K562 (cell line): ENCODE measurements around the gene NKX2-1. TPM values are rescaled to one million over a fixed set of nuclear protein-coding genes. Genes with fewer than 3 reads are reported as not detected.

Experiments
- ATAC-seq: fragments of 200-7000 bp; cut with Tn5 transposase; 3 replicates; pipeline ENCODE4 v1.9.1; 2020; ENCODE audit warnings: moderate library complexity
- BruUV-seq: library from RNA; stranded (reverse); fragments of 400-500 nt; replicated peaks from 2 replicates; lab custom pipeline; 2021; lab: Mats Ljungman, UMichigan
- CTCF ChIA-PET: fragments of 300-600 bp; formaldehyde crosslinking; extraction: SDS; loops from one replicate; lab custom pipeline; 2021; ENCODE audit warnings: low intra/inter-chr PET ratio; lab: Yijun Ruan, JAX
- POLR2A ChIA-PET: fragments of 300-600, 350-650 bp; sonication (Branson Sonifier 250); formaldehyde crosslinking; extraction: SDS; loops from one replicate; lab custom pipeline; 2021; ENCODE audit warnings: antibody characterized with exemption, inconsistent platforms; lab: Yijun Ruan, JAX
- DNase-seq, 4 experiments: peaks; one replicate each; pipeline versions ENCODE4 v3.0.0 to v3.0.0-alpha.2; 2011 to 2018; ENCODE audit warnings: low spot score in 3 of 4, mixed read lengths in 3 of 4; ENCODE audit errors: extremely low read depth in 1 of 4
- FAIRE-seq: peaks from 2 replicates; lab custom pipeline; 2011; peaks lifted over from hg19 to GRCh38; lab: Jason Lieb, UNC
- H2AFZ ChIP-seq: 2 replicates; pipeline ENCODE4 v1.6.0; 2011; ENCODE audit warnings: low read depth, low read length, control low read depth, inconsistent platforms
- H3K27ac ChIP-seq: fragments of 200-600 bp; 3 replicates; pipeline ENCODE4 v1.8.0; 2011; ENCODE audit warnings: low read depth, mild to moderate bottlenecking, control low read depth, inconsistent platforms, low read length, moderate library complexity, mixed read lengths; ENCODE audit errors: extremely low read depth
- H3K27me3 ChIP-seq, 2 experiments: fragments of 300-600 bp in 1 of 2; 2 replicates in 1 of 2; 3 replicates in 1 of 2; pipeline versions ENCODE4 v1.6.0 to v1.8.0; 2011; ENCODE audit warnings: inconsistent platforms in 2 of 2, low read length in 2 of 2, mild to moderate bottlenecking in 1 of 2, mixed read lengths in 1 of 2, moderate library complexity in 1 of 2; ENCODE audit not compliant: control insufficient read depth in 2 of 2, insufficient read depth in 2 of 2
- H3K36me3 ChIP-seq: fragments of 300-600 bp; 3 replicates; pipeline ENCODE4 v1.8.0; 2011; ENCODE audit warnings: mild to moderate bottlenecking, low read length, inconsistent platforms; ENCODE audit not compliant: control insufficient read depth, insufficient read depth
- H3K4me1 ChIP-seq, 2 experiments: fragments of 200-600 bp in 1 of 2; replicated peaks in 1 of 2; 2 replicates in 1 of 2; 3 replicates in 1 of 2; pipeline versions ENCODE4 v1.5.1 to v1.8.0; 2011; ENCODE audit warnings: inconsistent platforms in 2 of 2, low read length in 2 of 2, mild to moderate bottlenecking in 1 of 2, mixed read lengths in 1 of 2, moderate library complexity in 1 of 2; ENCODE audit not compliant: control insufficient read depth in 2 of 2, insufficient read depth in 2 of 2
- H3K4me2 ChIP-seq: 2 replicates; pipeline ENCODE4 v1.6.1; 2011; ENCODE audit warnings: low read length, control low read depth, inconsistent platforms, mixed read lengths; ENCODE audit not compliant: insufficient read depth
- H3K4me3 ChIP-seq: fragments of 200-600 bp; sonication (generic), shearing (Covaris generic); 2 replicates; pipeline ENCODE4 v1.5.1; 2016; ENCODE audit warnings: control low read depth, inconsistent platforms
- H3K79me2 ChIP-seq: fragments of 200-600 bp; 3 replicates; pipeline ENCODE4 v1.8.0; 2011; ENCODE audit warnings: low read length, inconsistent platforms; ENCODE audit not compliant: control insufficient read depth, insufficient read depth
- H3K9ac ChIP-seq, 2 experiments: 2 replicates each; pipeline versions ENCODE4 v1.6.0 to v1.6.1; 2011; ENCODE audit warnings: low read depth in 2 of 2, low read length in 2 of 2, control low read depth in 1 of 2, inconsistent platforms in 1 of 2, mild to moderate bottlenecking in 1 of 2, mixed read lengths in 1 of 2; ENCODE audit not compliant: insufficient read depth in 1 of 2
- H3K9me1 ChIP-seq: one replicate; pipeline ENCODE4 v1.6.0; 2011; ENCODE audit warnings: inconsistent platforms, mild to moderate bottlenecking, low read length, moderate library complexity; ENCODE audit not compliant: control insufficient read depth, insufficient read depth
- H3K9me3 ChIP-seq: replicated peaks from 2 replicates; pipeline ENCODE4 v1.5.1; 2011; ENCODE audit warnings: low read depth, low read length, inconsistent platforms; ENCODE audit not compliant: control insufficient read depth, insufficient read depth
- H4K20me1 ChIP-seq: replicated peaks from 2 replicates; pipeline ENCODE4 v1.6.1; 2011; ENCODE audit warnings: low read length, inconsistent platforms, mixed read lengths; ENCODE audit not compliant: control insufficient read depth, insufficient read depth
- MLLT1 ChIP-seq, 2 experiments: fragments of 450-650 bp; IDR thresholded peaks; 2 replicates each; pipeline ENCODE4 v1.6.1; 2016
- NONO ChIP-seq, 2 experiments: fragments of 200-400 bp in 1 of 2; fragments of 450-650 bp in 1 of 2; formaldehyde crosslinking in 1 of 2; IDR thresholded peaks; 2 replicates each; pipeline ENCODE4 v1.6.1; 2017; ENCODE audit warnings: low read depth in 2 of 2, mild to moderate bottlenecking in 2 of 2, moderate library complexity in 2 of 2, low read length in 1 of 2
- POLR2AphosphoS2 ChIP-seq: IDR thresholded peaks from 2 replicates; pipeline ENCODE4 v1.6.1; 2012; ENCODE audit warnings: low read length, improper control_type of control experiment
- SIN3A ChIP-seq, 2 experiments: fragments of 150-350 bp in 1 of 2; IDR thresholded peaks; 2 replicates each; pipeline ENCODE4 v1.6.1; 2011 to 2016; ENCODE audit warnings: borderline replicate concordance in 2 of 2, low read depth in 2 of 2, low read length in 2 of 2, mild to moderate bottlenecking in 2 of 2, moderate library complexity in 2 of 2; ENCODE audit not compliant: control insufficient read depth in 1 of 2
- SP2 ChIP-seq: IDR thresholded peaks from 2 replicates; pipeline ENCODE4 v1.6.1; 2011; ENCODE audit warnings: mild to moderate bottlenecking, low read depth, low read length, moderate library complexity; ENCODE audit not compliant: poor library complexity, severe bottlenecking; ENCODE audit errors: extremely low read depth
- STAG1 ChIP-seq: sonication (generic); formaldehyde crosslinking; IDR thresholded peaks from 2 replicates; pipeline ENCODE4 v1.5.0; 2020; ENCODE audit warnings: missing genetic modification reagents, borderline replicate concordance
- THRB ChIP-seq: fragments of 450-650 bp; formaldehyde crosslinking; conservative IDR thresholded peaks from 2 replicates; pipeline ENCODE4 v1.4.0; 2022; ENCODE audit warnings: mild to moderate bottlenecking, missing genetic modification characterization
- WGBS: fragments of 100-300 bp; shearing (Covaris generic); methylation state at CpG from one replicate; pipeline ENCODE4 v1.1.6; 2016; ENCODE audit warnings: low coverage, mixed read lengths; ENCODE audit not compliant: insufficient coverage; ENCODE audit errors: missing lambda C conversion rate; 5-methylcytosine and 5-hydroxymethylcytosine counted together
- in situ Hi-C: fragments of 300-500 bp; cut with MboI; formaldehyde crosslinking; loops from 4 replicates; pipeline ENCODE4 v1.15.0; 2018; ENCODE audit warnings: inconsistent platforms, mixed read lengths
- intact Hi-C: fragments of 100-400 bp; cut with micrococcal nuclease; formaldehyde crosslinking; loops from 2 replicates; pipeline ENCODE4 v1.14.2; 2022
- polyA plus RNA-seq, 8 experiments: library from polyadenylated mRNA; depleted of rRNA in 4 of 8; stranded (reverse) in 5 of 8; unstranded in 3 of 8; fragments of >200 nt; fragmentation: Nextera tagmentation in 2 of 8; fragmentation: Illumina TruSeq in 1 of 8; extraction: Ambion mirVana in 2 of 8; extraction: Trizol in 1 of 8; gene quantifications; 2 replicates each; pipeline versions ENCODE4 v1.2.1 to v1.2.3, GENCODE V29; 2011 to 2014; ENCODE audit warnings: inconsistent platforms in 1 of 8, missing spikeins in 1 of 8
- total RNA-seq, 7 experiments: library from RNA; depleted of rRNA in 6 of 7; stranded (reverse); fragments of >200 nt in 6 of 7; fragmentation: Illumina TruSeq in 2 of 7; extraction: Trizol in 2 of 7; gene quantifications; 2 replicates each; pipeline versions ENCODE4 v1.2.1 to v1.2.3, GENCODE V29; 2011 to 2021; ENCODE audit warnings: low replicate concordance in 1 of 7
- TF ChIP-seq, protein P1 (sequence below): sonication (generic); formaldehyde crosslinking; IDR thresholded peaks from 2 replicates; pipeline ENCODE4 v1.8.0; 2023; ENCODE audit warnings: mild to moderate bottlenecking, missing genetic modification reagents
- TF ChIP-seq, protein P2 (sequence below): sonication (generic); formaldehyde crosslinking; IDR thresholded peaks from 2 replicates; pipeline ENCODE4 v1.4.0; 2020; ENCODE audit warnings: mild to moderate bottlenecking, missing genetic modification reagents

NKX2-1 gene
- total and polyA plus RNA-seq, 9 of the 15 experiments (the other 6 are each of a cell fraction or from before 2014, with no cell fraction given) = 0.11 TPM; not detected in 8

DNA sequence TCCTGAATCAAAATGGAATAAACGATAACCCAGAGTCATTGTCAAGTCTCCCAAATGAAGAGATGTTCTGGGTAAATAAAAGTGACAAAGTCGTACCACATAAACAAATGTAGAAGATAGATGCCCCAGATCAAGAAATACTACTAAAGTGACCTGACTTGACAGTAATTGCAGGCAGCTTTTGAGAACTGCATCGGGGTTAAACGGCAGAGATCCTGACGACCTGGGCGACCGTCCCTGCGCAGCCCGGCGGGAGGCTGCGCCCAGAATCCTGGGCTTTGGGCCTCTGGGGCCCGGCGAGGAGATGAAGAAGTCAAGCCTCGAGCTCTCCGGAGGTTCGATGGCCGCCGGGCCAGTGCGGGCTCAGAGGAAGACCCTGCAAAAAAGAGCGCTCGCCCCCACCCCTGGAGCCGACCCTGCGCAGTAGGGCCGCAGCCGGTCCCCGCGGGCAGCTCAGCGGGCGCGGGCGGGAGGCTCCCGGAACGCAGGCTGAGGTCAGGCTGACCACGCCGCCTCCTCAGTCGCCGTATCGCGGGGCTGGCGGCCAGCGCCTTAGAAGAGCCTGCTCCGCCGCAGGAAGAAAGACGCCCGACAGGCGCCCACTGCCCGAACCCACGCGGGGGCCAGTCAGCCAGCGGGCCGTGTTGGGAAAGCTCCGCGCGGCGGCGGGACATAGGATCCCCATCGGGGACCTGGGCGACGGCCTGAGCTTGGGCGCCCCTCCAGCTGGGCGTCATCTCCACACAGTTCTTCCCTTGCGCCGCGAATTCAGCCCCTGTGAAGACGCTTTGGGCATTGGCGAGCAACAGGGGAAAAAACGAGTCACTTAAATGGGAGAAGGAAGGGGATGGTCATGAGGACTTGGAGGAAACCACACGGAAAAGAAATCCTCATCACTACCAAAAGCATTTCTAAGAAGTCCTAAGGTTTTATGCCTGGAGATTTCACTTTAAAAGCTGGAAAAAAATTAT, 16.0 kb downstream of the NKX2-1 start:
- Histone ChIP-seq H3K4me1 (no peaks in the 10 kb centered on the region; a peak in 2 of 5 replicates), H4K20me1 (no peaks in the 10 kb centered on the region), H3K27me3 (peaks cover 20 to 34% of the 10 kb centered on the region in 2 experiments), H3K9me1 (no peaks in the 10 kb centered on the region), H3K36me3 (no peaks in the 10 kb centered on the region), H3K27ac (no peak overlapping the region), H3K79me2 (no peaks in the 10 kb centered on the region), H3K4me2 (no peak overlapping the region), H3K9me3 (no peaks in the 10 kb centered on the region), H2AFZ (no peak overlapping the region), H3K4me3 (no peak overlapping the region), H3K9ac (no peak overlapping the region)
- no peak for DNase-seq
- intact Hi-C loops (no loop called here), in situ Hi-C loops (no loop called here)
- no peak for ATAC-seq
- WGBS = 4% methylated on average over 30 of the region's 68 CpGs
- BruUV-seq = no TSS peak
- ChIA-PET POLR2A (no interaction called here), CTCF (no interaction called here)
- no peak for FAIRE-seq
- TF ChIP-seq THRB (CRISPR knock-in tag) = no peak
- TF ChIP-seq SIN3A (IDR thresholded peaks at IDR 0.05; ENCODE audit: borderline replicate concordance in 2 of 2, control insufficient read depth in 1 of 2, low read depth in 2 of 2, low read length in 2 of 2) = no peak
- TF ChIP-seq SP2 = no peak
- TF ChIP-seq STAG1 (CRISPR knock-in tag) = no peak
- TF ChIP-seq, protein P1, sequence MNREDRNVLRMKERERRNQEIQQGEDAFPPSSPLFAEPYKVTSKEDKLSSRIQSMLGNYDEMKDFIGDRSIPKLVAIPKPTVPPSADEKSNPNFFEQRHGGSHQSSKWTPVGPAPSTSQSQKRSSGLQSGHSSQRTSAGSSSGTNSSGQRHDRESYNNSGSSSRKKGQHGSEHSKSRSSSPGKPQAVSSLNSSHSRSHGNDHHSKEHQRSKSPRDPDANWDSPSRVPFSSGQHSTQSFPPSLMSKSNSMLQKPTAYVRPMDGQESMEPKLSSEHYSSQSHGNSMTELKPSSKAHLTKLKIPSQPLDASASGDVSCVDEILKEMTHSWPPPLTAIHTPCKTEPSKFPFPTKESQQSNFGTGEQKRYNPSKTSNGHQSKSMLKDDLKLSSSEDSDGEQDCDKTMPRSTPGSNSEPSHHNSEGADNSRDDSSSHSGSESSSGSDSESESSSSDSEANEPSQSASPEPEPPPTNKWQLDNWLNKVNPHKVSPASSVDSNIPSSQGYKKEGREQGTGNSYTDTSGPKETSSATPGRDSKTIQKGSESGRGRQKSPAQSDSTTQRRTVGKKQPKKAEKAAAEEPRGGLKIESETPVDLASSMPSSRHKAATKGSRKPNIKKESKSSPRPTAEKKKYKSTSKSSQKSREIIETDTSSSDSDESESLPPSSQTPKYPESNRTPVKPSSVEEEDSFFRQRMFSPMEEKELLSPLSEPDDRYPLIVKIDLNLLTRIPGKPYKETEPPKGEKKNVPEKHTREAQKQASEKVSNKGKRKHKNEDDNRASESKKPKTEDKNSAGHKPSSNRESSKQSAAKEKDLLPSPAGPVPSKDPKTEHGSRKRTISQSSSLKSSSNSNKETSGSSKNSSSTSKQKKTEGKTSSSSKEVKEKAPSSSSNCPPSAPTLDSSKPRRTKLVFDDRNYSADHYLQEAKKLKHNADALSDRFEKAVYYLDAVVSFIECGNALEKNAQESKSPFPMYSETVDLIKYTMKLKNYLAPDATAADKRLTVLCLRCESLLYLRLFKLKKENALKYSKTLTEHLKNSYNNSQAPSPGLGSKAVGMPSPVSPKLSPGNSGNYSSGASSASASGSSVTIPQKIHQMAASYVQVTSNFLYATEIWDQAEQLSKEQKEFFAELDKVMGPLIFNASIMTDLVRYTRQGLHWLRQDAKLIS (CRISPR knock-in tag) = no peak
- no peak for TF ChIP-seq NONO (IDR thresholded peaks at IDR 0.05; ENCODE audit: low read depth in 2 of 2, low read length in 1 of 2)
- TF ChIP-seq, protein P2, sequence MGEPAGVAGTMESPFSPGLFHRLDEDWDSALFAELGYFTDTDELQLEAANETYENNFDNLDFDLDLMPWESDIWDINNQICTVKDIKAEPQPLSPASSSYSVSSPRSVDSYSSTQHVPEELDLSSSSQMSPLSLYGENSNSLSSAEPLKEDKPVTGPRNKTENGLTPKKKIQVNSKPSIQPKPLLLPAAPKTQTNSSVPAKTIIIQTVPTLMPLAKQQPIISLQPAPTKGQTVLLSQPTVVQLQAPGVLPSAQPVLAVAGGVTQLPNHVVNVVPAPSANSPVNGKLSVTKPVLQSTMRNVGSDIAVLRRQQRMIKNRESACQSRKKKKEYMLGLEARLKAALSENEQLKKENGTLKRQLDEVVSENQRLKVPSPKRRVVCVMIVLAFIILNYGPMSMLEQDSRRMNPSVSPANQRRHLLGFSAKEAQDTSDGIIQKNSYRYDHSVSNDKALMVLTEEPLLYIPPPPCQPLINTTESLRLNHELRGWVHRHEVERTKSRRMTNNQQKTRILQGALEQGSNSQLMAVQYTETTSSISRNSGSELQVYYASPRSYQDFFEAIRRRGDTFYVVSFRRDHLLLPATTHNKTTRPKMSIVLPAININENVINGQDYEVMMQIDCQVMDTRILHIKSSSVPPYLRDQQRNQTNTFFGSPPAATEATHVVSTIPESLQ (CRISPR knock-in tag) = no peak
- TF ChIP-seq MLLT1 (IDR thresholded peaks at IDR 0.05) = no peak
- TF ChIP-seq POLR2AphosphoS2 = no peak
